K562 (cell line): ENCODE results near the gene DPY19L3.

ENCODE experiments used
- ETS2 ChIP-seq: IDR thresholded peaks from 2 replicates; pipeline ENCODE4 v1.6.1; 2016; ENCODE audit warnings: borderline replicate concordance, missing genetic modification characterization, mild to moderate bottlenecking, moderate library complexity, missing compliant biosample characterization; ENCODE audit not compliant: poor library complexity, severe bottlenecking
- POLR2A ChIP-seq: fragments of 450-650 bp; conservative IDR thresholded peaks from 2 replicates; pipeline ENCODE4 v1.6.1; 2016

- no peak for TF ChIP-seq POLR2A
- no peak for TF ChIP-seq ETS2
These were observed 41.9 kb upstream of the DPY19L3 start for GRCh38 chr19:32363632-32364031.
